ENCODE data around the gene ACBD6. TPM values are rescaled to one million over a fixed set of nuclear protein-coding genes. Genes with fewer than 3 reads are reported as not detected.

Gene ACBD6
- total RNA-seq, 2 donors from 2014 or later: 41.9 to 50.0 TPM

GRCh38 chr1:180287988-180288705, 214.2 kb downstream of the ACBD6 start:
- H3K4me3 ChIP-seq: no peak overlapping the region
- TF ChIP-seq POLR2AphosphoS5 (IDR thresholded peaks at IDR 0.05) (no peak), POLR2A (IDR thresholded peaks at IDR 0.05) (no peak)
- TF ChIP-seq, protein P1, sequence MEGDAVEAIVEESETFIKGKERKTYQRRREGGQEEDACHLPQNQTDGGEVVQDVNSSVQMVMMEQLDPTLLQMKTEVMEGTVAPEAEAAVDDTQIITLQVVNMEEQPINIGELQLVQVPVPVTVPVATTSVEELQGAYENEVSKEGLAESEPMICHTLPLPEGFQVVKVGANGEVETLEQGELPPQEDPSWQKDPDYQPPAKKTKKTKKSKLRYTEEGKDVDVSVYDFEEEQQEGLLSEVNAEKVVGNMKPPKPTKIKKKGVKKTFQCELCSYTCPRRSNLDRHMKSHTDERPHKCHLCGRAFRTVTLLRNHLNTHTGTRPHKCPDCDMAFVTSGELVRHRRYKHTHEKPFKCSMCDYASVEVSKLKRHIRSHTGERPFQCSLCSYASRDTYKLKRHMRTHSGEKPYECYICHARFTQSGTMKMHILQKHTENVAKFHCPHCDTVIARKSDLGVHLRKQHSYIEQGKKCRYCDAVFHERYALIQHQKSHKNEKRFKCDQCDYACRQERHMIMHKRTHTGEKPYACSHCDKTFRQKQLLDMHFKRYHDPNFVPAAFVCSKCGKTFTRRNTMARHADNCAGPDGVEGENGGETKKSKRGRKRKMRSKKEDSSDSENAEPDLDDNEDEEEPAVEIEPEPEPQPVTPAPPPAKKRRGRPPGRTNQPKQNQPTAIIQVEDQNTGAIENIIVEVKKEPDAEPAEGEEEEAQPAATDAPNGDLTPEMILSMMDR (IDR thresholded peaks at IDR 0.05): no peak
- no peak for DNase-seq (ENCODE audit: low spot score)
- no peaks in the 10 kb centered on the region for H3K27me3 ChIP-seq (replicated peaks; ENCODE audit: insufficient read depth)
- no peaks in the 10 kb centered on the region for H3K9me3 ChIP-seq
- WGBS: 54% methylated on average over 3 of the region's 3 CpGs
- H3K4me1 ChIP-seq (replicated peaks): no peaks in the 10 kb centered on the region
- H3K36me3 ChIP-seq: no peaks in the 10 kb centered on the region
- no peak overlapping the region for H3K27ac ChIP-seq
- intact Hi-C loops (cut with DNase I): no loop called here

- H3K36me3 ChIP-seq: no peaks in the 10 kb centered on the region
- no peak for TF ChIP-seq POLR2A (IDR thresholded peaks at IDR 0.05)
- no peak for TF ChIP-seq POLR2AphosphoS5 (IDR thresholded peaks at IDR 0.05)
- TF ChIP-seq, protein P1 (IDR thresholded peaks at IDR 0.05): no peak
- H3K4me3 ChIP-seq: no peak overlapping the region
- DNase-seq (ENCODE audit: low spot score): no peak
- intact Hi-C loops (cut with DNase I): no loop called here
- H3K9me3 ChIP-seq: no peaks in the 10 kb centered on the region
- no peaks in the 10 kb centered on the region for H3K4me1 ChIP-seq (replicated peaks)
- H3K27me3 ChIP-seq (replicated peaks; ENCODE audit: insufficient read depth): no peaks in the 10 kb centered on the region
- no peak overlapping the region for H3K27ac ChIP-seq
Measured at GRCh38 chr1:180286417-180286816, 216.0 kb downstream of the ACBD6 start.

GRCh38 chr1:180283098-180283497, 219.3 kb downstream of the ACBD6 start:
- Histone ChIP-seq H3K4me1 (replicated peaks) (no peaks in the 10 kb centered on the region), H3K27me3 (replicated peaks; ENCODE audit: insufficient read depth) (no peaks in the 10 kb centered on the region), H3K9me3 (no peaks in the 10 kb centered on the region), H3K27ac (no peak overlapping the region), H3K4me3 (no peak overlapping the region), H3K36me3 (no peaks in the 10 kb centered on the region)
- TF ChIP-seq POLR2AphosphoS5 (IDR thresholded peaks at IDR 0.05) (no peak), POLR2A (IDR thresholded peaks at IDR 0.05) (no peak)
- TF ChIP-seq, protein P1 (IDR thresholded peaks at IDR 0.05): no peak
- 69% methylated on average over 4 of the region's 4 CpGs for WGBS
- intact Hi-C loops (cut with DNase I): no loop called here
- no peak for DNase-seq (ENCODE audit: low spot score)

DNA sequence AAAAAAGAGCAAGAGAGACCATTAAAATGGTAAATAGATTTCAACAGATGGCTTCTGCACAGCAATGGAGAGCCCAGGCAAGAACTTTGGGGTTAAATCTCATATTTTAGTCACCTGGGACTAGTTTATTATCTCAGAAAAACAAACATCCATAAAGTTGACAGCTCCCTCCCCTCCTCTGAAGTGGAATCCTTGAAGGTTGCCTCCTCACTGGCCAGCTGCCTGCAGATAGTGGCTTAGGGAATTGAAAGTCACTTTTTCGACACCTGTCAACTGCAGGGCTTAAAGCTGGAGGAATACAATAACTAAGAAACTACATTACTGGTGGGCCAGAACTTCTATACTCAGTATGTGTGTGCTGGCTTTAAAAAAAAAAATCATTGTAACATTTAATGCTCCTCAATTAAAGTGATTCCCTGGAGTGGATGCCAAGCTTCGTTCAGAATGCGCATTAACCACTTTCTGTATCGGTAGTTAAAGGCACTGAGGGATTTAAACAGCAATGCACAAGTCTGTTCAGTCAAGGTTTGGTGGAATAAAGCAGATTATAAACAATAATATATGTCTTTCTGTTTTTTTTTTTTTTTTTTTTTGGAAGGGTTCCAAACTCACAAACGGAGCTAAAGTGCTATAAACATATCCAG, 219.9 kb downstream of the ACBD6 start:
- intact Hi-C loops (cut with DNase I): no loop called here
- H3K4me1 ChIP-seq (replicated peaks): no peaks in the 10 kb centered on the region
- TF ChIP-seq POLR2A (IDR thresholded peaks at IDR 0.05): no peak
- no peak for TF ChIP-seq POLR2AphosphoS5 (IDR thresholded peaks at IDR 0.05)
- H3K27me3 ChIP-seq (replicated peaks; ENCODE audit: insufficient read depth): no peaks in the 10 kb centered on the region
- H3K4me3 ChIP-seq: no peak overlapping the region
- H3K27ac ChIP-seq: no peak overlapping the region
- H3K36me3 ChIP-seq: no peaks in the 10 kb centered on the region
- no peaks in the 10 kb centered on the region for H3K9me3 ChIP-seq
- DNase-seq (ENCODE audit: low spot score): no peak
- WGBS: 71% methylated on average over 5 of the region's 5 CpGs

DNA sequence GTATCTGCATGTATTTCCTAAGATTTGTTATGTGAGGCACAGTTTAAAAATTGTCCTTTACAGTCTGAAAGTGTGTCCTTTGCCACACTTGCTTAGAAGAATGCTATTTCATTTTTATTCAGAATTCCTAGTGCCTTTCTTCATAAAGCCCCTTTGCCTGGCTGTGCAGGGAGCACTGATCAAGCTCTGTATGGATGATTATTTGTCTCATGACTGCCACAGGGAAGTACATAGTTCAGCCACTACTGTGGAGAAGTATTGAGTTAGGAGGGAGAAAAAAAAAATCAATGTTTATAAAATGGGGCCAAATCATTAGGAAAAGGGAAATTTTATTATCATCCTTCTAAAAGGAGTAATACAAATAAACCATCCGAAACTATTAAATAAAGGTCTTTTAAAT, 220.9 kb downstream of the ACBD6 start:
- TF ChIP-seq, protein P1 (IDR thresholded peaks at IDR 0.05): no peak
- TF ChIP-seq POLR2AphosphoS5 (IDR thresholded peaks at IDR 0.05): no peak
- TF ChIP-seq POLR2A (IDR thresholded peaks at IDR 0.05): no peak
- Histone ChIP-seq H3K27me3 (replicated peaks; ENCODE audit: insufficient read depth) (no peaks in the 10 kb centered on the region), H3K4me1 (replicated peaks) (no peaks in the 10 kb centered on the region), H3K27ac (no peak overlapping the region), H3K36me3 (no peaks in the 10 kb centered on the region), H3K9me3 (no peaks in the 10 kb centered on the region), H3K4me3 (no peak overlapping the region)
- 92% methylated on average over 1 of the region's 1 CpG for WGBS
- intact Hi-C loops (cut with DNase I): no loop called here
- DNase-seq (ENCODE audit: low spot score): no peak
